Neural cell (in vitro differentiated cells): ENCODE data around the gene P2RY8. TPM values are rescaled to one million over a fixed set of nuclear protein-coding genes. Genes with fewer than 3 reads are reported as not detected.

Experiments used
- H2AFZ ChIP-seq: fragments of 200-600, 300-800 bp; sonication (generic), shearing (Covaris generic); 2 replicates; pipeline ENCODE4 v1.6.0; 2014; ENCODE audit warnings: low read depth, mild to moderate bottlenecking, antibody characterized with exemption, low read length, moderate library complexity
- H3F3A ChIP-seq: fragments of 200-600 bp; shearing (Covaris generic); 2 replicates; pipeline ENCODE4 v1.6.1; 2016; ENCODE audit warnings: mild to moderate bottlenecking, moderate library complexity, mixed read lengths, antibody characterized with exemption, low read length; ENCODE audit not compliant: insufficient read depth, poor library complexity, severe bottlenecking
- H3K27ac ChIP-seq: fragments of 200-600, 300-800 bp; sonication (generic), shearing (Covaris generic); 2 replicates; pipeline ENCODE4 v1.5.1; 2014; ENCODE audit warnings: mild to moderate bottlenecking, low read length, moderate library complexity
- H3K27me3 ChIP-seq: fragments of 300-800, 200-600 bp; sonication (generic), shearing (Covaris generic); 2 replicates; pipeline ENCODE4 v1.6.0; 2014; ENCODE audit warnings: mild to moderate bottlenecking, low read depth, low read length, moderate library complexity; ENCODE audit not compliant: insufficient read depth
- H3K36me3 ChIP-seq: fragments of 300-800, 200-600 bp; sonication (generic), shearing (Covaris generic); 2 replicates; pipeline ENCODE4 v1.5.1; 2014; ENCODE audit warnings: mild to moderate bottlenecking, antibody characterized with exemption, low read length, moderate library complexity; ENCODE audit not compliant: insufficient read depth
- H3K4me2 ChIP-seq: fragments of 300-800, 200-600 bp; sonication (generic), shearing (Covaris generic); 2 replicates; pipeline ENCODE4 v1.6.0; 2014; ENCODE audit warnings: mild to moderate bottlenecking, low read length
- H3K4me3 ChIP-seq: fragments of 300-800, 200-600 bp; sonication (generic), shearing (Covaris generic); 2 replicates; pipeline ENCODE4 v1.5.1; 2014; ENCODE audit warnings: mild to moderate bottlenecking, low read length, moderate library complexity
- H3K79me2 ChIP-seq: fragments of 200-600 bp; shearing (Covaris generic); replicated peaks from 2 replicates; pipeline ENCODE4 v1.6.0; 2014; ENCODE audit warnings: mild to moderate bottlenecking, low read length, moderate library complexity; ENCODE audit not compliant: insufficient read depth
- H3K9ac ChIP-seq: fragments of 300-800, 200-600 bp; sonication (generic), shearing (Covaris generic); 2 replicates; pipeline ENCODE4 v1.6.1; 2016; ENCODE audit warnings: mild to moderate bottlenecking, low read length, mixed read lengths
- H3K9me2 ChIP-seq: fragments of 200-600 bp; shearing (Covaris generic); 2 replicates; pipeline ENCODE4 v1.6.1; 2016; ENCODE audit warnings: mild to moderate bottlenecking, low read length, mixed read lengths; ENCODE audit not compliant: insufficient read depth
- H3K9me3 ChIP-seq: fragments of 200-600, 300-800 bp; sonication (generic), shearing (Covaris generic); 2 replicates; pipeline ENCODE4 v1.6.1; 2016; ENCODE audit warnings: mild to moderate bottlenecking, mixed run types, low read length, moderate library complexity, mixed read lengths
- H4K20me1 ChIP-seq: fragments of 200-600 bp; shearing (Covaris generic); 2 replicates; pipeline ENCODE4 v1.6.1; 2016; ENCODE audit warnings: mild to moderate bottlenecking, mixed run types; ENCODE audit not compliant: insufficient read depth
- EP300 ChIP-seq: fragments of 450-650 bp; conservative IDR thresholded peaks from 2 replicates; pipeline ENCODE4 v1.6.1; 2014; ENCODE audit warnings: antibody characterized with exemption, mild to moderate bottlenecking, moderate library complexity; ENCODE audit not compliant: poor library complexity, severe bottlenecking
- EZH2 ChIP-seq: fragments of 200-600, 300-800 bp; shearing (Covaris generic), sonication (generic); IDR thresholded peaks from 2 replicates; pipeline ENCODE4 v1.6.1; 2014; ENCODE audit warnings: antibody characterized with exemption, low read length, borderline replicate concordance, mild to moderate bottlenecking; ENCODE audit not compliant: insufficient read depth, poor library complexity, severe bottlenecking
- MXI1 ChIP-seq: fragments of 450-650 bp; conservative IDR thresholded peaks from 2 replicates; pipeline ENCODE4 v1.6.1; 2014; ENCODE audit warnings: antibody characterized with exemption, mild to moderate bottlenecking; ENCODE audit not compliant: poor library complexity, severe bottlenecking
- POLR2AphosphoS5 ChIP-seq: IDR thresholded peaks from 2 replicates; pipeline ENCODE4 v1.6.1; 2012
- RAD21 ChIP-seq: fragments of 450-650 bp; conservative IDR thresholded peaks from 2 replicates; pipeline ENCODE4 v1.6.1; 2014; ENCODE audit warnings: antibody characterized with exemption, mild to moderate bottlenecking, moderate library complexity
- SMC3 ChIP-seq: fragments of 450-650 bp; conservative IDR thresholded peaks from 2 replicates; pipeline ENCODE4 v1.6.1; 2014; ENCODE audit warnings: antibody characterized with exemption, mild to moderate bottlenecking, moderate library complexity; ENCODE audit not compliant: poor library complexity
- TAF1 ChIP-seq: IDR thresholded peaks from 2 replicates; pipeline ENCODE4 v1.6.1; 2012; ENCODE audit warnings: low read depth
- polyA plus RNA-seq: library from polyadenylated mRNA; depleted of rRNA; stranded (reverse); fragments of >200 nt; gene quantifications from 2 replicates; pipeline ENCODE4 v1.2.3, GENCODE V29; 2014
- TF ChIP-seq, protein P1 (sequence below): IDR thresholded peaks from 2 replicates; pipeline ENCODE4 v1.6.1; 2012; ENCODE audit warnings: borderline replicate concordance
- TF ChIP-seq, protein P2 (sequence below): fragments of 450-650 bp; IDR thresholded peaks from 2 replicates; pipeline ENCODE4 v1.5.1; 2014; ENCODE audit warnings: antibody characterized with exemption, mild to moderate bottlenecking, moderate library complexity; ENCODE audit not compliant: poor library complexity, severe bottlenecking

The P2RY8 gene
- polyA plus RNA-seq, 1 donor from 2014 or later = not detected

- Histone ChIP-seq H3K4me2 (no peak overlapping the region), H3K36me3 (no peaks in the 10 kb centered on the region), H3K9me3 (no peaks in the 10 kb centered on the region), H3K9ac (no peak overlapping the region), H3K4me3 (no peak overlapping the region), H4K20me1 (no peaks in the 10 kb centered on the region), H3K27me3 (no peaks in the 10 kb centered on the region), H3K79me2 (no peaks in the 10 kb centered on the region), H3K9me2 (no peaks in the 10 kb centered on the region), H3K27ac (no peak overlapping the region), H2AFZ (no peak overlapping the region), H3F3A (no peaks in the 10 kb centered on the region)
- TF ChIP-seq EZH2 (no peak), EP300 (no peak), TAF1 (no peak), MXI1 (no peak), SMC3 (no peak), RAD21 (no peak)
- TF ChIP-seq, protein P1, sequence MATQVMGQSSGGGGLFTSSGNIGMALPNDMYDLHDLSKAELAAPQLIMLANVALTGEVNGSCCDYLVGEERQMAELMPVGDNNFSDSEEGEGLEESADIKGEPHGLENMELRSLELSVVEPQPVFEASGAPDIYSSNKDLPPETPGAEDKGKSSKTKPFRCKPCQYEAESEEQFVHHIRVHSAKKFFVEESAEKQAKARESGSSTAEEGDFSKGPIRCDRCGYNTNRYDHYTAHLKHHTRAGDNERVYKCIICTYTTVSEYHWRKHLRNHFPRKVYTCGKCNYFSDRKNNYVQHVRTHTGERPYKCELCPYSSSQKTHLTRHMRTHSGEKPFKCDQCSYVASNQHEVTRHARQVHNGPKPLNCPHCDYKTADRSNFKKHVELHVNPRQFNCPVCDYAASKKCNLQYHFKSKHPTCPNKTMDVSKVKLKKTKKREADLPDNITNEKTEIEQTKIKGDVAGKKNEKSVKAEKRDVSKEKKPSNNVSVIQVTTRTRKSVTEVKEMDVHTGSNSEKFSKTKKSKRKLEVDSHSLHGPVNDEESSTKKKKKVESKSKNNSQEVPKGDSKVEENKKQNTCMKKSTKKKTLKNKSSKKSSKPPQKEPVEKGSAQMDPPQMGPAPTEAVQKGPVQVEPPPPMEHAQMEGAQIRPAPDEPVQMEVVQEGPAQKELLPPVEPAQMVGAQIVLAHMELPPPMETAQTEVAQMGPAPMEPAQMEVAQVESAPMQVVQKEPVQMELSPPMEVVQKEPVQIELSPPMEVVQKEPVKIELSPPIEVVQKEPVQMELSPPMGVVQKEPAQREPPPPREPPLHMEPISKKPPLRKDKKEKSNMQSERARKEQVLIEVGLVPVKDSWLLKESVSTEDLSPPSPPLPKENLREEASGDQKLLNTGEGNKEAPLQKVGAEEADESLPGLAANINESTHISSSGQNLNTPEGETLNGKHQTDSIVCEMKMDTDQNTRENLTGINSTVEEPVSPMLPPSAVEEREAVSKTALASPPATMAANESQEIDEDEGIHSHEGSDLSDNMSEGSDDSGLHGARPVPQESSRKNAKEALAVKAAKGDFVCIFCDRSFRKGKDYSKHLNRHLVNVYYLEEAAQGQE = no peak
Observed at GRCh38 chrX:1465286-1466231, 71.4 kb downstream of the P2RY8 start.

DNA sequence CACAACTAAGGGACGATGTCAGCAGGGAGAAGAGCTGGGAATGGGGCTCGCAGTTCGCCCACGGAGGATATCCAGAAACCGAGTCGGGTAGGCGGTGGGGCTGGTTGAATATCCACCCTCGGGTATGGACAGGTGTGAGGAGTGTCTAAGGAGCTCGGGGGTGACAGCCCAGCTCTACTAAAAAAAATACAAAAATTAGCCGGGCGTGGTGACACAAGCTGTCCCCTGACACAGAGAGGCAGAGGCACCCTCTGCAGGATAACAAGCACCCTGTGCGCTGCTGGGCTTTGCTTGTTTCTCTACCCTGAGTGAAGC is 72.1 kb downstream of the P2RY8 start:
- H3K36me3 ChIP-seq = no peaks in the 10 kb centered on the region
- TF ChIP-seq, protein P1 = no peak
- TF ChIP-seq POLR2AphosphoS5 = no peak
- TF ChIP-seq TAF1 = no peak
- TF ChIP-seq EZH2 = no peak
- TF ChIP-seq EP300 = no peak
- TF ChIP-seq, protein P2, sequence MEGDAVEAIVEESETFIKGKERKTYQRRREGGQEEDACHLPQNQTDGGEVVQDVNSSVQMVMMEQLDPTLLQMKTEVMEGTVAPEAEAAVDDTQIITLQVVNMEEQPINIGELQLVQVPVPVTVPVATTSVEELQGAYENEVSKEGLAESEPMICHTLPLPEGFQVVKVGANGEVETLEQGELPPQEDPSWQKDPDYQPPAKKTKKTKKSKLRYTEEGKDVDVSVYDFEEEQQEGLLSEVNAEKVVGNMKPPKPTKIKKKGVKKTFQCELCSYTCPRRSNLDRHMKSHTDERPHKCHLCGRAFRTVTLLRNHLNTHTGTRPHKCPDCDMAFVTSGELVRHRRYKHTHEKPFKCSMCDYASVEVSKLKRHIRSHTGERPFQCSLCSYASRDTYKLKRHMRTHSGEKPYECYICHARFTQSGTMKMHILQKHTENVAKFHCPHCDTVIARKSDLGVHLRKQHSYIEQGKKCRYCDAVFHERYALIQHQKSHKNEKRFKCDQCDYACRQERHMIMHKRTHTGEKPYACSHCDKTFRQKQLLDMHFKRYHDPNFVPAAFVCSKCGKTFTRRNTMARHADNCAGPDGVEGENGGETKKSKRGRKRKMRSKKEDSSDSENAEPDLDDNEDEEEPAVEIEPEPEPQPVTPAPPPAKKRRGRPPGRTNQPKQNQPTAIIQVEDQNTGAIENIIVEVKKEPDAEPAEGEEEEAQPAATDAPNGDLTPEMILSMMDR = no peak
- TF ChIP-seq SMC3 = no peak
- no peak for TF ChIP-seq MXI1
- TF ChIP-seq RAD21 = no peak
- H4K20me1 ChIP-seq = no peaks in the 10 kb centered on the region
- H3K27me3 ChIP-seq = no peaks in the 10 kb centered on the region
- no peaks in the 10 kb centered on the region for H3K9me2 ChIP-seq
- no peak overlapping the region for H2AFZ ChIP-seq
- H3K79me2 ChIP-seq = no peaks in the 10 kb centered on the region
- no peaks in the 10 kb centered on the region for H3K9me3 ChIP-seq
- no peak overlapping the region for H3K4me2 ChIP-seq
- no peak overlapping the region for H3K4me3 ChIP-seq
- no peak overlapping the region for H3K27ac ChIP-seq
- no peak overlapping the region for H3K9ac ChIP-seq
- H3F3A ChIP-seq = no peaks in the 10 kb centered on the region
